Subcutaneous adipose tissue (tissue), 4 donors: ENCODE results near the gene TNFAIP8. TPM values are rescaled to one million over a fixed set of nuclear protein-coding genes. Genes with fewer than 3 reads are reported as not detected.

ENCODE experiments used
- CTCF ChIP-seq: fragments of 450-650 bp; IDR thresholded peaks from one replicate; pipeline ENCODE4 v1.5.1; 2016; ENCODE audit warnings: low read depth, mild to moderate bottlenecking, control low read depth, antibody characterized with exemption, moderate library complexity
- total RNA-seq, 4 donors: library from RNA; depleted of rRNA; stranded (reverse); fragments of >200 nt; gene quantifications; one replicate each; pipeline ENCODE4 v1.1.0, GENCODE V29; 2016

The TNFAIP8 gene
- total RNA-seq, 4 donors from 2014 or later, result 86.9 to 151 (median 129) TPM

- TF ChIP-seq CTCF, result no peak
Observed at GRCh38 chr5:119313658-119314605, 41.9 kb upstream of the TNFAIP8 start.

- no peak for TF ChIP-seq CTCF
Observed at GRCh38 chr5:119315516-119315949, 40.3 kb upstream of the TNFAIP8 start.

- TF ChIP-seq CTCF, result no peak
Observed at GRCh38 chr5:119316086-119316485, 39.7 kb upstream of the TNFAIP8 start.

- TF ChIP-seq CTCF, result no peak
Observed at GRCh38 chr5:119316906-119317305, 38.9 kb upstream of the TNFAIP8 start.

- TF ChIP-seq CTCF, result no peak
Observed at GRCh38 chr5:119318256-119318894, 37.4 kb upstream of the TNFAIP8 start.

- TF ChIP-seq CTCF, result no peak
Observed at GRCh38 chr5:119319401-119319800, 36.4 kb upstream of the TNFAIP8 start.

GRCh38 chr5:119319890-119320289 lies 35.9 kb upstream of the TNFAIP8 start:
- no peak for TF ChIP-seq CTCF
